ENCODE data around the gene C1S.
"Not testable (repeated sequence)": the region's sequence is repeated elsewhere in the genome, so short reads cannot be mapped to it uniquely, and the experiment has no call there.

The C1S gene

GRCh38 chr12:7035463-7035862 lies 25.1 kb upstream of the C1S start:
- no peaks in the 10 kb centered on the region for H3K9me3 ChIP-seq (ENCODE audit: control insufficient read depth, insufficient read depth, low read depth, low read length)
- no peak overlapping the region for H3K27ac ChIP-seq (ENCODE audit: extremely low read depth, low read depth, low read length)
- ChIA-PET POLR2A (no interaction called here), CTCF (no interaction called here)
- TF ChIP-seq ZNF513 (tag by site-specific recombination; IDR thresholded peaks at IDR 0.05): no peak
- no peak for TF ChIP-seq SP7 (tag by site-specific recombination; IDR thresholded peaks at IDR 0.05)
- TF ChIP-seq, protein P1, sequence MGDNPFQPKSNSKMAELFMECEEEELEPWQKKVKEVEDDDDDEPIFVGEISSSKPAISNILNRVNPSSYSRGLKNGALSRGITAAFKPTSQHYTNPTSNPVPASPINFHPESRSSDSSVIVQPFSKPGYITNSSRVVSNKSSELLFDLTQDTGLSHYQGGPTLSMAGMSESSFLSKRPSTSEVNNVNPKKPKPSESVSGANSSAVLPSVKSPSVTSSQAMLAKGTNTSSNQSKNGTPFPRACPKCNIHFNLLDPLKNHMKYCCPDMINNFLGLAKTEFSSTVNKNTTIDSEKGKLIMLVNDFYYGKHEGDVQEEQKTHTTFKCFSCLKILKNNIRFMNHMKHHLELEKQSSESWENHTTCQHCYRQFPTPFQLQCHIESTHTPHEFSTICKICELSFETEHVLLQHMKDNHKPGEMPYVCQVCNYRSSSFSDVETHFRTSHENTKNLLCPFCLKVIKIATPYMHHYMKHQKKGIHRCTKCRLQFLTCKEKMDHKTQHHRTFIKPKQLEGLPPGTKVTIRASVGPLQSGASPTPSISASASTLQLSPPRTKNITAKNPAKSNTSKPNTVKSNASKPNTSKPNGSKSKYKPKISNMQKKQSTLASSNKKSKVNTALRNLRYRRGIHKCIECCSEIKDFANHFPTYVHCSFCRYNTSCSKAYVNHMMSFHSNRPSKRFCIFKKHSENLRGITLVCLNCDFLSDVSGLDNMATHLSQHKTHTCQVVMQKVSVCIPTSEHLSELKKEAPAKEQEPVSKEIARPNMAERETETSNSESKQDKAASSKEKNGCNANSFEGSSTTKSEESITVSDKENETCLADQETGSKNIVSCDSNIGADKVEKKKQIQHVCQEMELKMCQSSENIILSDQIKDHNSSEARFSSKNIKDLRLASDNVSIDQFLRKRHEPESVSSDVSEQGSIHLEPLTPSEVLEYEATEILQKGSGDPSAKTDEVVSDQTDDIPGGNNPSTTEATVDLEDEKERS (tag by site-specific recombination; IDR thresholded peaks at IDR 0.05): no peak
- no peak for TF ChIP-seq ZNF544 (tag by site-specific recombination; IDR thresholded peaks at IDR 0.05)
- no peak for TF ChIP-seq FEZF1 (tag by site-specific recombination; IDR thresholded peaks at IDR 0.05)
- no peak for TF ChIP-seq ZNF670 (tag by site-specific recombination; IDR thresholded peaks at IDR 0.05; ENCODE audit: low read depth)
- TF ChIP-seq, protein P2, sequence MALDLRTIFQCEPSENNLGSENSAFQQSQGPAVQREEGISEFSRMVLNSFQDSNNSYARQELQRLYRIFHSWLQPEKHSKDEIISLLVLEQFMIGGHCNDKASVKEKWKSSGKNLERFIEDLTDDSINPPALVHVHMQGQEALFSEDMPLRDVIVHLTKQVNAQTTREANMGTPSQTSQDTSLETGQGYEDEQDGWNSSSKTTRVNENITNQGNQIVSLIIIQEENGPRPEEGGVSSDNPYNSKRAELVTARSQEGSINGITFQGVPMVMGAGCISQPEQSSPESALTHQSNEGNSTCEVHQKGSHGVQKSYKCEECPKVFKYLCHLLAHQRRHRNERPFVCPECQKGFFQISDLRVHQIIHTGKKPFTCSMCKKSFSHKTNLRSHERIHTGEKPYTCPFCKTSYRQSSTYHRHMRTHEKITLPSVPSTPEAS (tag by site-specific recombination; IDR thresholded peaks at IDR 0.05): no peak
- TF ChIP-seq ZNF211 (tag by site-specific recombination; IDR thresholded peaks at IDR 0.05; ENCODE audit: low read depth): no peak
- no peak for TF ChIP-seq ZFHX2 (tag by site-specific recombination; conservative IDR thresholded peaks at IDR 0.05)
- H3K36me3 ChIP-seq (ENCODE audit: control insufficient read depth in 2 of 2, insufficient read depth in 1 of 2, low read length in 2 of 2): no peaks in the 10 kb centered on the region
- H3K4me1 ChIP-seq (ENCODE audit: control insufficient read depth, insufficient read depth, low read length): no peaks in the 10 kb centered on the region
- no peak overlapping the region for H3K4me3 ChIP-seq (ENCODE audit: low read depth, low read length)

DNA sequence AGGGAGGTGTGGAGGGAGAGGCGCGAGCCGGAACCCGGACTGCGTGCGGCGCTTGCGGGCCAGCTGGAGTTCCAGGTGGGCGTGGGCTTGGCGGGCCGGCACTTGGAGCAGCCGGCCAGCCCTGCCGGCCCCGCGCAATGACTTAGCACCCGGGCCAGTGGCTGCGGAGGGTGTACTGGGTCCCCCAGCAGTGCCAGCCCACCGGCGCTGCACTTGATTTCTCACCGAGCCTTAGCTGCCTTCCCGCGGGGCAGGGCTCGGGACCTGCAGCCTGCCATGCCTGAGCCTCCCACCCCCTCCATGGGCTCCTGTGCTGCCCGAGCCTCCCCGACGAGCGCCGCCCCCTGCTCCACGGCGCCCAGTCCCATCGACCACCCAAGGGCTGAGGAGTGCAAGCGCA lies 23.1 kb upstream of the C1S start:
- H3K9me3 ChIP-seq (ENCODE audit: control insufficient read depth, insufficient read depth, low read depth, low read length); POLR2A ChIA-PET; H3K4me3 ChIP-seq (ENCODE audit: low read depth, low read length); CTCF ChIA-PET; H3K4me1 ChIP-seq (ENCODE audit: control insufficient read depth, insufficient read depth, low read length); H3K36me3 ChIP-seq (ENCODE audit: control insufficient read depth in 2 of 2, insufficient read depth in 1 of 2, low read length in 2 of 2); H3K27ac ChIP-seq (ENCODE audit: extremely low read depth, low read depth, low read length): not testable (repeated sequence)

- ChIA-PET CTCF (no interaction called here), POLR2A (interaction anchor here (0.8 kb wide), 1 partner anchor 91 kb away, joined by 6 read pairs; no protein-coding TSS in a partner anchor)
- Histone ChIP-seq H3K4me3 (ENCODE audit: low read depth, low read length) (no peak overlapping the region), H3K4me1 (ENCODE audit: control insufficient read depth, insufficient read depth, low read length) (no peaks in the 10 kb centered on the region), H3K9me3 (ENCODE audit: control insufficient read depth, insufficient read depth, low read depth, low read length) (no peaks in the 10 kb centered on the region), H3K36me3 (ENCODE audit: control insufficient read depth in 2 of 2, insufficient read depth in 1 of 2, low read length in 2 of 2) (no peaks in the 10 kb centered on the region), H3K27ac (ENCODE audit: extremely low read depth, low read depth, low read length) (no peak overlapping the region)
- TF ChIP-seq ZNF677 (tag by site-specific recombination; IDR thresholded peaks at IDR 0.05) (no peak), ZNF184 (tag by site-specific recombination; IDR thresholded peaks at IDR 0.05) (no peak), IKZF3 (tag by site-specific recombination; IDR thresholded peaks at IDR 0.05) (no peak), ZNF133 (tag by site-specific recombination; IDR thresholded peaks at IDR 0.05) (no peak), ZBTB17 (tag by site-specific recombination; IDR thresholded peaks at IDR 0.05) (no peak), ZFP41 (tag by site-specific recombination; IDR thresholded peaks at IDR 0.05; ENCODE audit: borderline replicate concordance) (no peak), MEIS1 (CRISPR knock-in tag; IDR thresholded peaks at IDR 0.05; ENCODE audit: borderline replicate concordance) (no peak)
- TF ChIP-seq, protein P3, sequence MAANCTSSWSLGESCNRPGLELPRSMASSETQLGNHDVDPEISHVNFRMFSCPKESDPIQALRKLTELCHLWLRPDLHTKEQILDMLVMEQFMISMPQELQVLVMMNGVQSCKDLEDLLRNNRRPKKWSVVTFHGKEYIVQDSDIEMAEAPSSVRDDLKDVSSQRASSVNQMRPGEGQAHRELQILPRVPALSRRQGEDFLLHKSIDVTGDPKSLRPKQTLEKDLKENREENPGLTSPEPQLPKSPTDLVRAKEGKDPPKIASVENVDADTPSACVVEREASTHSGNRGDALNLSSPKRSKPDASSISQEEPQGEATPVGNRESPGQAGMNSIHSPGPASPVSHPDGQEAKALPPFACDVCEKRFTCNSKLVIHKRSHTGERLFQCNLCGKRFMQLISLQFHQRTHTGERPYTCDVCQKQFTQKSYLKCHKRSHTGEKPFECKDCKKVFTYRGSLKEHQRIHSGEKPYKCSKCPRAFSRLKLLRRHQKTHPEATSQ (tag by site-specific recombination; IDR thresholded peaks at IDR 0.05): no peak
- TF ChIP-seq, protein P4, sequence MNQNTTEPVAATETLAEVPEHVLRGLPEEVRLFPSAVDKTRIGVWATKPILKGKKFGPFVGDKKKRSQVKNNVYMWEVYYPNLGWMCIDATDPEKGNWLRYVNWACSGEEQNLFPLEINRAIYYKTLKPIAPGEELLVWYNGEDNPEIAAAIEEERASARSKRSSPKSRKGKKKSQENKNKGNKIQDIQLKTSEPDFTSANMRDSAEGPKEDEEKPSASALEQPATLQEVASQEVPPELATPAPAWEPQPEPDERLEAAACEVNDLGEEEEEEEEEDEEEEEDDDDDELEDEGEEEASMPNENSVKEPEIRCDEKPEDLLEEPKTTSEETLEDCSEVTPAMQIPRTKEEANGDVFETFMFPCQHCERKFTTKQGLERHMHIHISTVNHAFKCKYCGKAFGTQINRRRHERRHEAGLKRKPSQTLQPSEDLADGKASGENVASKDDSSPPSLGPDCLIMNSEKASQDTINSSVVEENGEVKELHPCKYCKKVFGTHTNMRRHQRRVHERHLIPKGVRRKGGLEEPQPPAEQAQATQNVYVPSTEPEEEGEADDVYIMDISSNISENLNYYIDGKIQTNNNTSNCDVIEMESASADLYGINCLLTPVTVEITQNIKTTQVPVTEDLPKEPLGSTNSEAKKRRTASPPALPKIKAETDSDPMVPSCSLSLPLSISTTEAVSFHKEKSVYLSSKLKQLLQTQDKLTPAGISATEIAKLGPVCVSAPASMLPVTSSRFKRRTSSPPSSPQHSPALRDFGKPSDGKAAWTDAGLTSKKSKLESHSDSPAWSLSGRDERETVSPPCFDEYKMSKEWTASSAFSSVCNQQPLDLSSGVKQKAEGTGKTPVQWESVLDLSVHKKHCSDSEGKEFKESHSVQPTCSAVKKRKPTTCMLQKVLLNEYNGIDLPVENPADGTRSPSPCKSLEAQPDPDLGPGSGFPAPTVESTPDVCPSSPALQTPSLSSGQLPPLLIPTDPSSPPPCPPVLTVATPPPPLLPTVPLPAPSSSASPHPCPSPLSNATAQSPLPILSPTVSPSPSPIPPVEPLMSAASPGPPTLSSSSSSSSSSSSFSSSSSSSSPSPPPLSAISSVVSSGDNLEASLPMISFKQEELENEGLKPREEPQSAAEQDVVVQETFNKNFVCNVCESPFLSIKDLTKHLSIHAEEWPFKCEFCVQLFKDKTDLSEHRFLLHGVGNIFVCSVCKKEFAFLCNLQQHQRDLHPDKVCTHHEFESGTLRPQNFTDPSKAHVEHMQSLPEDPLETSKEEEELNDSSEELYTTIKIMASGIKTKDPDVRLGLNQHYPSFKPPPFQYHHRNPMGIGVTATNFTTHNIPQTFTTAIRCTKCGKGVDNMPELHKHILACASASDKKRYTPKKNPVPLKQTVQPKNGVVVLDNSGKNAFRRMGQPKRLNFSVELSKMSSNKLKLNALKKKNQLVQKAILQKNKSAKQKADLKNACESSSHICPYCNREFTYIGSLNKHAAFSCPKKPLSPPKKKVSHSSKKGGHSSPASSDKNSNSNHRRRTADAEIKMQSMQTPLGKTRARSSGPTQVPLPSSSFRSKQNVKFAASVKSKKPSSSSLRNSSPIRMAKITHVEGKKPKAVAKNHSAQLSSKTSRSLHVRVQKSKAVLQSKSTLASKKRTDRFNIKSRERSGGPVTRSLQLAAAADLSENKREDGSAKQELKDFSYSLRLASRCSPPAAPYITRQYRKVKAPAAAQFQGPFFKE (tag by site-specific recombination; IDR thresholded peaks at IDR 0.05; ENCODE audit: borderline replicate concordance): no peak
These were observed 21.9 kb upstream of the C1S start for GRCh38 chr12:7038591-7038990.

Measured in HEK293 (cell line).